IPS-NIHi7 (cell line): ENCODE results near the gene SIPA1L3.
A peak's percentile ranks its signal among the peaks of the same experiment; 100 is the strongest.

Experiments used
- DNase-seq: peaks from one replicate; pipeline ENCODE4 v3.0.0; 2012; ENCODE audit warnings: mixed read lengths; ENCODE audit errors: extremely low spot score

Gene SIPA1L3

DNA sequence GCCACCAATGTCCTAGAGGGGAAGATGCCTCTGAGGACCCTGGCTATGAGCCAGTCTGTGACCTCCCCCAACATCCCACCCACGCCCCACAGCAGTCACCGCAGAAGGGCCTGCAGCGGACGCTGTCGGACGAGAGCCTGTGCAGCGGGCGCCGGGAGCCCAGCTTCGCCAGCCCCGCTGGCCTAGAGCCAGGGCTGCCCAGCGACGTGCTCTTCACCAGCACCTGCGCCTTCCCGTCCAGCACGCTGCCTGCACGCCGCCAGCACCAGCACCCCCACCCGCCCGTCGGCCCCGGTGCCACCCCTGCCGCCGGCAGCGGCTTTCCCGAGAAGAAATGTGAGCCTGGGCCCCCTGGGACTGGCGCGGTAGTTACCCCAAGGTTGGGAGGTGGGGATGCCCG is 286.4 kb downstream of the SIPA1L3 start:
- no peak for DNase-seq

DNA sequence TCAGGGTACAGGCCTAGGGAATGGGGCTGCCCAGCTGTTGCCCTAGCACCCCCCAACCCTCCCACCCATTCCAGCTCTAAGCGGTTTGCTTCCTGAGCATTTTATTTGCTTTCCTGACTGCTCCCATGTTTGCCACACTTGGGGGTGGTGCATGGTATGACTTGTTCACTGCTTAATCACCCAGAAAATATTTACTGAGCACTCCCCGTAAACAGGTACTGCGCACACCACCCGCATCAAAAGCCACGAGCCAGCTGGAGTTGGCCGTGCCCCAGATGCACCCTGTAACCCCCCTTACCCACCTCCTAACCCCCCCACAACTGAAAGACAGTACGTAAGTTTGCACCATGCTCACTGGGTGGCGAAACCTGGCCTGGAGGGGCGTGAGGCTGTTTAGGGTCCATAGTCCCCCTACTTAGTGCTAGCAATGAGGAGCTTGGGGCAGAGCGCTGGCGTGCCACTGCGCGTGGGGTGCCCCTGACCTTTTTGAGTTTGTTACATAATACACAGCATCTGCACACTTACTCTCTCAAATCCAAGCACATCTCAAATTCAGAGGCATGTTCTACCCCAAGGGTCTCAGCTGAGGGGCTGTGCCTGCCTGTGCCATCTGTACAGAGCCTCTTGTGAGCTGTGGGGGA is 287.2 kb downstream of the SIPA1L3 start:
- no peak for DNase-seq

DNA sequence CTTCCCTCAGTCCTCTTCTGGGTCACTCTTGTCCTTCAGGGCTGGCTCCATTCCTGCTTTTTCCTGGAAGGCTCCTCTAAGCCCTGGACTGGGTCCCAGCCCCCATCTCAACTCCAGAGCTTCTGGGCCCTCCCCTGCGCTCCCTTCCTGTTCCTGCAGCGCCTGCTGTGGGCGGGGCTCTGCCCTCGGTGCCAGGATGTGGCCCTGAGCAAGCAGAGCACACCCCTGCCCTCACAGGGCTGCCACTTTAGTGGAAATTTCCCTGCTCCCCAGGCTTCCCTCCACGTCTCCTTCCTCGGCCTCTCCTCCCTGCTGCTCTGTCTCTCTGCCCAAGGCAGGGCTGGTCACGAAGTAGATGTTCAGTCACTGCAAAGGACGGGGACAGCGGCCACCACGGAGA is 288.2 kb downstream of the SIPA1L3 start:
- DNase-seq, result no peak

DNA sequence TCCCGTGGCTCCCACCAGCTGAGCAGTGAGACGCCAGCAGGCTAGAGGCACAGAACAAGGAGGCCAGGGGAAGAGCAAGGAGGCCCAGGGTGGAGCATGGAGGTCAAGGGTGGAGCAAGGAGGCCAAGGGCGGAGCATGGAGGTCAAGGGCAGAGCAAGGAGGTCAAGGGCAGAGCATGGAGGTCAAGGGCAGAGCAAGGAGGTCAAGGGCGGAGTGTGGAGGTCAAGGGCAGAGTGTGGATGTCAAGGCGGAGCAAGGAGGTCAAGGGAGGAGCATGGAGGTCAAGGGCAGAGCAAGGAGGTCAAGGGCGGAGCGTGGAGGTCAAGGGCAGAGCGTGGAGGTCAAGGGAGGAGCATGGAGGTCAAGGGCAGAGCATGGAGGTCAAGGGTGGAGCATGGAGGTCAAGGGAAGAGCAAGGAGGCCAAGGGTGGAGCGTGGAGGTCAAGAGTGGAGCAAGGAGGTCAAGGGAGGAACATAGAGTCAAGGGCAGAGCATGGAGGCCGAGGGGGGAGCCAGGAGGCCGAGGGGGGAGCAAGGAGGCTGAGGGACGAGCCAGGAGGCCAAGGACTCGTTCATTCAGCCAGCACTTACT is 289.3 kb downstream of the SIPA1L3 start:
- DNase-seq, result no peak

DNA sequence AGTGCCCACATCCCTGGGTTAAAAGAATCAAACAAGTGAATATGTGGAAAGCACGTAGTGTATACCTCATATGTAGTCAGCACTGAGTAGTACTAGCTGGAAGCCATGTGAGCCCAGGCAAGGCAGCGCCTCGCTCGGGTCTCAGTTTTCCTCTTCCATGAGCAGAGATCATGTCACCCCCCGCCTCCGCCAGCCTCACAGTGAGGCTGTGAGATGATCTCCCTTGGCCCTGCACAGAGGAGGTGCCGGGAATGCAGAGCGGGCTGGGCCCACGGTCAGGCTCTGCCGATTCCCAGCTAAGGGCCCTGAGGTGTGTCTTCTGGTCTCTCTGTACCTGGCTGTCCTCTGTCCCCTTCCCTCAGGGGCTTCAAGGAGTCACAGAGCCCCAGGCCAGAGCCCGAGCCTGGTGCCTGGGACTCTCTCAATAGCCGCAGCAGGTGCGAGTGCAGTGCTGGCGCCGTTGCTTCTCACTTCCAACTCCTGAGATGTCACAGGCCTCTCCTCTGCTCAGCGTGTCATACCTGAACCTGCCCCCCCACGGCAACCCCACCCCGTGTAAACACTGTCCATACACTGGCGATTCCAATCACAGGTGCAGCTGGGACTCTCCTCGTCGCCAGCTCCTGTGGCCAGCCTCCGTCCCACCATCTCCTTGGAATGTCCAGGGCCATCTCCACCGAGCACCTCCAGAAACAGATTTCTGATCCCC is 290.1 kb downstream of the SIPA1L3 start:
- no peak for DNase-seq

DNA sequence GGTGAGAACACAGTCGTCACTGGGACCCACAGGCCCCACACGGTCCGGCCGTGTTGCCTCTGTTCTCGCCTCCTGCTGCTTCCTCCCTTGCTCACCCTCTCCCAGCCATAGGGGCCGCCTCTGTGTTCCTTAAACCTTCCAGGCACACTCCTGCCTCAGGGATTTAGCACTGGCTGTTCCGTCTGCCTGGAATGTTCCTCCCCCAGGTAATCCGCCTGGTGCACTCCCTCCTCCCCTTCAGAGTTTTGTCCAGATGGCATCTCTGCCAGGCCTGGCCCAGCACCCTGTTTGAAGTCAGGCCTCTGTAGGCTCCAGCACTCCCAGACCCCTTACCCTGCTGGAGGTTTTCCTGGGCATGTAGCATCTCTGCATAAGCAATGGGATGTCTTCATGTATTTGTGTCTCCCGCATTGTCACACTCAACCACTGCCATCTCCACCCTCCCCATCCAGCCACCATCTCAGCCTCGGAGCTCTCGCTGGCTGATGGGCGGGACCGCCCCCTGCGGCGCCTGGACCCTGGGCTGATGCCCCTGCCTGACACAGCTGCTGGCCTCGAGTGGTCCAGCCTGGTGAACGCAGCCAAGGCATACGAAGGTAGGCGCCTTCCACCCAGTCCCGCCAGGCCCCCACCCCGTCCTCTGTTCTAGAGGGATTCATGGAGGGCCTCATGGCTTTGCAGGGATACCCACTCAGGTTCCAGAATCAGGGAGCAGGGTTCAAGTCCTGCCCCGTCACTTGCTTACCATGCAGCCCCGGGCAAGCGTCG is 291.1 kb downstream of the SIPA1L3 start:
- no peak for DNase-seq

DNA sequence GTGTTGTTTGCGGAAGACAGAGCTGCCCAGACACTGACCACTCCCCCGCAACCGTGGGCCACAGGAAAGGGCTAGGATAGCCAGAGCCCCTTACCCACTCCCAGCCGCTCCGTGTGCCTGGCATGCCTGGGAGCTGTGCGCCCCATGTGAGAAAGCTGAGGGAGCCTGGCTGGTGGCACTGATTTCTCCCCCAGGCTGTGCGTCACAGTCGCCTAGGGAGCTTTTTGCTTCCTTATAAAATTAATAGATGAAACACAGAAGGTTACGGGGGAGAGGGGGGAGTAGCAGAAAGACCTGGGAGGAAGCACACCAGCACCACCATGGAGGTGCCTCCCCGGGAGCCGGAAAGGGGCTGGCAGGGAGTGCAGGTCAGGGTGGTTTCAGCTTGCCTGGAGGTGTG is 292.3 kb downstream of the SIPA1L3 start:
- no peak for DNase-seq

DNA sequence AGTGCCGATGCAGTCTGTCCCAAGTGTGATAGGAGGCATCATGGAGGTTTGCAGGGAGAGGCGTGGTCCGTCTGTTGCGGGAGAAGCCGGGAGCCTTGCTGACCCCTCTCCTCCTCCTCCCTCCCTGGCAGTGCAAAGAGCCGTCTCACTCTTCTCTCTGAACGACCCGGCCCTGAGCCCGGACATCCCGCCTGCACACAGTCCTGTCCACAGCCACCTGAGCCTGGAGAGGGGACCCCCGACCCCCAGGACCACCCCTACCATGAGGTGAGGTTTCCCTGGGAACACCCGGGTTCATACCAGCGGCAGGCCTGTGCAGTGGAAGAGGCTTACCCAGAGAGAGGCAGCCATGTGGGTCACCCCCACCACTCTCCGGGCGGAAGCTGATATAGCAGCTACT is 294.7 kb downstream of the SIPA1L3 start:
- DNase-seq, result no peak

DNA sequence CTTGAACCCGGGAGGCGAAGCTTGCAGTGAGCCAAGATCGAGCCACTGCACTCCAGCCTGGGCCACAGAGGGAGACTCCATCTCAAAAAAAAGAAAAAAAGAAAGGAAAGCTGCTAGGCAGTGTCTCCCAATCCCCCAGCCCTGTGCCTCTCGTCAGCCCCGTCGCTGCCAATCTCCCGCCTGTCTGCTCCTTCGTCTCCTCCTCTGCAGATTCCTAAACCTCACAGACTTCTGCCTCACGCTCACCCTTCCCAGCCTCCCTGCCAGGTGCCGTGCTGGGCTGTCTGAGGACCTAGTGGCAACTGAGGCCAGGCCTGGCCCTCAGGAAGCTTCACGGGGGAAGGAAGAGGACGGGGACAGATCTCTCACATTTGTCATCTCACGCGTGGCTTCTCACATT is 295.5 kb downstream of the SIPA1L3 start:
- DNase-seq, result no peak

DNA sequence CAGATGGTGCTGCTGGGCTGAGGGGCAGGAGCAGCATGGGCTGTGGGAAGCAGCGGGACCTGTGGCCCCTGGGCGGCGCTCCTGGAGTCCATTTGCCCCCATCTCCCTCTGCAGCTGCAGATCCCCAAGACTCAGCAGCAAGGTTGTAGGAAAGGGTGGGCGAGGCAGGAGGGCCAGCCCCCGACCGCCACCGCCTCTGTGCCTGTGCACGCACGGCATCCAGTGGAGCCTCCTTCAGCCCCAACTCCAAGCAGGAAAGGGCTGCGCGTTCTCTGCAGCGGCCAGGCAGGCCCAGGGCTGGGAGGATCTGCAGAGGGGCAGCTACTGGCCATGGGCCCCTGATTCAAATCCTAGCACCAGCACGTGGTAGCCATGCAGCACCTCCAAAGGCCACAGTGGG is 296.2 kb downstream of the SIPA1L3 start:
- no peak for DNase-seq

DNA sequence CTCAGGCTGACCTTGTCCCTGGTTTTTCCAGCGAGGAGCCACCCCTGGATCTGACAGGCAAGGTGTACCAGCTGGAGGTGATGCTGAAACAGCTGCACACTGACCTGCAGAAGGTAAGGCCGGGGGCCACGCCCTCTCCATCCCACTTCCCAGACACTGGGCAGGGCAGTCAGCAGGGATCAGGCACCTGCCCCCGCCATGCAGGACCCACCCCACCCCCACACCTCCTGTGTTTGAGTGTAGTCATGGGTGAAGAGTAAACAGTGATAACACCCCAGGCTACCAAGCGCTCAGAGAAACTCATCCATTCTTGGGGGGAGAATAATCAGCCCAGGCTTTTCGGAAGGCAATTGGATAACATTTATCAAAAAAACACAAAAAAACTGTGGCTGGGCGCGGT is 297.1 kb downstream of the SIPA1L3 start:
- no peak for DNase-seq

DNA sequence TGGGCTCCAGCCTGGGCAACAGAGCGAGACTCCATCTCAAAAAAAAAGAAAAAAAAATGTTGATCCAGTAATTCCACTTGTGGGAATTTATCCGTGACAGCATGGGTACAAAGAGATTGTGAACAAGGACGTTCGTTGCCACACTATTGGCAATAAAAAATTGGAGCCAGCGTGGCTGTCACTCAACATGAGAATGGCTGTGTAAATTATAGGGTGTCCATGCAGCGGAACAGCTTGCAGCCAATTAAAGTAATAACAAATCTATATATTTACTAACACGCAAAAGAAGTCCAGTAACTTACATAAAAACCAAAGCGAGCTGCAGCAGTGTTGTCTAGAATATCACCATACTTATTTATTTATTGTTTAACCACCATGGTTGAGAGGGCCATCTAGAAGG is 297.7 kb downstream of the SIPA1L3 start:
- DNase-seq, result no peak

DNA sequence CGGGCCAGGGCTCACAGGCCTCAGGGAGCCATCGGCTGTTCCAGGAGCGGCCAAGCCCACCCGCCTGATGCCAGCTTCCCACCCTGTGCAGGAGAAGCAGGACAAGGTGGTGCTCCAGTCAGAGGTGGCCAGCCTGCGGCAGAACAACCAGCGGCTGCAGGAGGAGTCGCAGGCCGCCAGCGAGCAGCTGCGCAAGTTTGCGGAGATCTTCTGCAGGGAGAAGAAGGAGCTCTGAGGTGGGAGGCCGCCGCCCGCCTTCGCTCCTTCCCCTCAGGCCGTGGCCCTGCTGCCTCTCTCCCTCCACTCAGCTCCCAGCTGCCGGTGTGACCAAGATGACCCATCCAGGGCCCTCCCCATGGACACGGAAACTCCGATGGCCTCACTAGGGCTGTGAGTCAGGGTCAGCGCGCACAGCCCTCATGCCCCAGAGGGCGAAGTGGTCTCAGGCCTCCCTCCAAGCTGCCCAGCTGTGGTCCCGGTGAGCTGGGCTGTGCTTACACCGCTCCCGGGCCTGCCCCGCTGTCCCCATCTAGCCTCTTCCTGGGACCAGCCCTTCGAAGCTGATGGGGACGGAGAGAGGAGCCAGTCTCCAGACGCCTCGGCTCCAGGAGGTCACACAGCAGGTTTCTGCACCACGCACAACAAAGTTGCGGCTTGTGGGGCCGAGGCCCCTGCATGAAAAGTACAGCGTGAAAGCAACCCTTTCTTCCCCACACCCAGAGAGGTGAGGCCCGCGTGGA is 299.2 kb downstream of the SIPA1L3 start:
- no peak for DNase-seq

DNA sequence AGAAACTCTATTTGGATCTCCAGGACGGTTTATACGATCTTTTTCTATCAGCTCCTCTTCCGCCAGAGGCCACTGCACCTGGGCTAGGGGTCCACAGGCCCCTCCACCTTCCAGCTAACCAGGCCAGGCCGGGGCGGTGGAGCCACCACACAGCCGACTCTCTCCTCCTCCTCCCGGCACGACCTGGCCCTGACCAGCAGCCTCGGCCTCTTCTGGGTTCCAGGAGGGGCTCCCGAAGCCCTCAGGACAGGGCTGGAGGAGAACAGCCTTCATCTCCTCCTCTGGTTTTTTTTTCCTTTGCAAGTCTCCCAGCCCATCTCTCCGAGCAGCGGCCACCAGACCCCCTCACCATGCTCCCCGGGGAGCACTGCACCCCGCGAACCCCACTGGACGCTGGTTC is 299.9 kb downstream of the SIPA1L3 start:
- DNase-seq, result no peak

DNA sequence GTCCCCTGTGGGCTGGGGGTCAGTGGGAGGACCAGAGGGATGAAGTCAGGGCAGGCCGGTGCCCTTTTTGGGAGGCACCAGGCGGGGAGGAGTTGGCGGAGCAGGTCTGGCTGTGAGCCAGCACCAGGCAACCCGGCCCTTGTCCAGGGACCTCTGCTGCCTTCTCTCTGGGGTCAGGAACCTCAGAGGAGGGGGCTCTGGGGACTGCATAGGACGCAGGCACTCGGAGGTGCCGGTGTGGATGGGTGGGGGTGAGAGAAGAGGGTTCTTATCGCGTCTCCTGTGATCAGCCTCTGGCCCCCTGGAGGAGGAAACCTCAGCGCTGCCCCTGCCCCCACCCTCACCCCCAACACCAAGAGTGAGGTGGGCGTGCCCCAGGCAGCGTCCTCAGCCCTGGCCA is 300.5 kb downstream of the SIPA1L3 start:
- DNase-seq, result no peak

DNA sequence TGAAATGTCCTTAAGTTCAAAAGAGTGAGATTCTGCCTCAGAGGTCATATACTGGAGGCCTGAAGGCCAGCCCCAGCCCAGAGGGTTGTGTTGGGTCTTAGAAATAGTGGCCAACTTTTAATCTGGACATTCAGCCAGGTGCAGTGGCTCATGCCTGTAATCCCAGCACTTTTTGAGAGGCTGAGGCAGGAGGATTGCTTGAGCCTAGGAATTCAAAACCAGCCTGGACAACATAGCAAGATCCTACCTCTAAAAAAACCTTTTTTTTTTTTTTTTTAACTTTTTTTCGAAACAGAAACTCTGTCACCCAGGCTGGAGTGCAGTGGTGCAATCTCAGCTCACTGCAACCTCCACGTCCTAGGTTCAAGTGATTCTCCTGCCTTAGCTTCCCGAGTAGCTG is 301.6 kb downstream of the SIPA1L3 start:
- DNase-seq, result no peak

DNA sequence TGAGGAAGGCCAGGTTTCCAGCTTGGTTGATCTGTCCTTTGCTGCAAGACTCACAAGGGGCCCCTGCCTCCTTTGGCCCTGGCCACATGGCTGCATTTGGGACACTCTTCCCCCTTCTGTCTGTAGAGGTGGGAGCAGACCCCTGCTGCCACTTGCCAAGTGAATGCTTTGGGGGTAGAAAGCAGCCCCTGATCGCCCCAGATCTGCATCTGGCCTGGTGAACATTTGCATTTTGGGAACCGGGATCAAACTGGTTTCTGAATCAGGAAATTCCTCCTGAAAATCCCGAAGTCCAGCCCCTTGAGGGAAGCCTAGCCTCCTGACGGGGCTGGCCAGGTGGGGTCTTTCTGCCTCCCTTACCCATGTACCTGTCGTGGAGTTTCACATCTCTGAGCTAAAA is 302.1 kb downstream of the SIPA1L3 start:
- DNase-seq, result no peak

DNA sequence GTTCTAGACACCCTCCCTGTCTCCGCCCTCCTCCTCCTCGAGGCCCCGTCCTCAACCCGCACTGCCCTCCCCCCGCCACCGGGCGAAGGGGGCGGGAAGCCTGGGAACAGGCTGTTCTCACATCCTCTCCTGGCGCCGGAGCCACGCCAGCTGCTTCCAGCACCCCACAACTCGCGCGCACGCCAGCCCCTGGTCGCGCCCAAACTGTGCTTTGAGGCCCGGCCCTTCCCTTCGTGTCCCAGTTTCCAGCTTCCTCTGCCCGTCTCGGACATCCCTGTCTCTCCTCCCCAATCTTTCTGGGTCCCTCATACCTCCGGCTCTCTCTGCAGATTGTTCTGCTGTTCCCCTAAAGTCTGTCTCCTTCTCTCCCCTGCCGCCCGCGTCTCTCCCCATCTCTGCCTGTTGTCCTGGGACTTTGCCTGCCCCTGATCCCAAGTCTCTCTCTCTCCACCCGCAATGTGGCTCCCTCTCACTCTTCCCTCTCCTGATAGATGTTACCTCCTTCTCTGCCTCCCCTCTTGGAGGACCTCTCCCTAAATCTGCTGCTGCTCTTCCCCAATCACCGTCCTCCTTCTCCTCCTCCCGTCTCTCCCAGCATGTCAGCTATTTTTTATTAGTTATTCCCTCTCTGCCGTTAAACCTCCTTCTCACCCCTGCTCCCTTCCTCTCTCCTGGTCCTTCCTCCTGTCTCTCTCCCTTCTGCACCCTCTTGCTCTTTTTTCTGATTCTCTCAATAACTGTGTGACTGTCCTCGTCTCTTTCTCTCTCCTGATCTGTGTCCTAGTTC is 302.9 kb downstream of the SIPA1L3 start:
- DNase-seq, result peak; percentile 50

DNA sequence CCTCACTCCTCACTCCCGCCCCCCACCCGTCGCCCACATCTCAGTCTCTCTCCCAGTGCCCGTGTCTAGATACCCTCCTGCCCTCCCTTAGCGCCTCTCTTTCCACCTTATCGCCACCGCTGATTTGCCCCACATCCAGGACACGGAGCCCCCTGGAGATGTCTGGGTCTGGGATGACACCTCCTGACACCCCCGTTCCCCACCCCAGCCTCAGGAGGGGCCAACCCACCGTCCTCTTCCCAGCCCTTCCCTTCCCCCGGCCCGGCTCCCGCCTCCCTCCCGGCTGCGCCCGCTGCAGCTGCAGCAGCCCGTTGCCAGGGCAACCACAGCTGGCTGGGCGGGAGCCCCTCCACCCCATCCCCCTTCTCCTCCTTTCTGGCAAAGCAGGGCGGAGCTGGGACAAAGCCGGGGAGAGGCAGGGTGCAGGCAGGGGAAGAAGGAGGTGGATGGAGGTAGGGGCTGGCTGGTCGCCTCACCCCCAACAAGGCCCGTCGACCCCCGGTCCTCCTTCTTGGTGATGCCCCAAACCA is 303.5 kb downstream of the SIPA1L3 start:
- DNase-seq, result peak; percentile 91

DNA sequence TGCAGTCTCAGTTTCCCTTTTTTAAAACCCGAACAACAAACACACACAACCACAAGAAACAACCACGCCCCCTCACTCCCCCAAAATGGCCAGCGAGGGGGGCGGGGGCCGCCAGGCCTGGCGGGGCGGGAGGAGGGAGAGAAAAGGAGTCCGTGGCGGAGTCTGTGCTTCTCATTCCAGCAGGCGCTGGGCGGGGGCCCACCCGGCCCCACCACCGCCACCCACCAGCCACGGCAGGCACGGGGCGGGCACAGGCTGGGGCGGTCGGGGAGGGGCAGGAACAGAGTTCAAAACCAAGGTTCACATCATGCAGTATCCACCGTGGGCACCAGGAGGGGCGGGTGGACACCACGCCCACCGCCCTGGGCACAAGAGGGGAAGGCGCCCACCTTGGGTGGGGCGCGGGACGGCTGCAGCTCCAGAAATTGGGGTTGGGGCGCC is 304.2 kb downstream of the SIPA1L3 start:
- DNase-seq, result no peak

DNA sequence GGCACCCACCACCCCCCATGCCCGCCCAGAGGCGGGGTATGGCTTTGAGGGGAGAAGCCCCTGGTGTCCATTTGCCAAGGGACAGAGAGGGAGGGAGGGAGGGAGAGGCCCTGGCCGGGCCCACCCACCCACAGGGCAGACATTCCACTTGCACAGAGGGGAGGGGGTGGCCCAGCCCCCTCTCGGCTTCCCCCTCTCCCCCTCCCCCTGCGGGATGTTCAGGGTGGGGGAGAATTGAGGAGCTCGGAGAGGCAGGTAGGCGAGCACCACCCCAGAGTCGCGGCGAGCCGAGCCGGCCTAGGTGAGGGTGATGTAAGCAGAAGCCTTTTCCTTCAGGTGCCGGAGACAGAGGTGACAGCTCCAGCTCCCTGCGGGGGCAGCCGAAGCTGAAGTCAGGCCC is 304.8 kb downstream of the SIPA1L3 start:
- DNase-seq, result peak; percentile 60
